Caco-2 (cell line): ENCODE results near the gene MAST4. TPM values are rescaled to one million over a fixed set of nuclear protein-coding genes. Genes with fewer than 3 reads are reported as not detected.

Source experiments
- BruUV-seq: library from RNA; stranded (reverse); fragments of 400-500 nt; replicated peaks from 2 replicates; lab custom pipeline; 2021; lab: Mats Ljungman, UMichigan
- CTCF ChIA-PET: fragments of 300-600 bp; sonication (Branson Sonifier 250); formaldehyde crosslinking; loops from one replicate; lab custom pipeline; 2022; ENCODE audit warnings: antibody characterized with exemption; lab: Charles Lee
- POLR2A ChIA-PET: fragments of 300-600 bp; sonication (Branson Sonifier 250); formaldehyde crosslinking; loops from one replicate; lab custom pipeline; 2022; ENCODE audit warnings: antibody characterized with exemption; lab: Charles Lee
- DNase-seq, 2 experiments: peaks; one replicate each; pipeline versions ENCODE4 v3.0.0 to v3.0.0-alpha.2; 2020 to 2022
- H3K27me3 ChIP-seq: replicated peaks from 2 replicates; pipeline ENCODE4 v1.6.0; 2011; ENCODE audit warnings: low read length; ENCODE audit not compliant: control insufficient read depth, insufficient read depth
- H3K36me3 ChIP-seq: 2 replicates; pipeline ENCODE4 v1.5.1; 2011; ENCODE audit warnings: low read length; ENCODE audit not compliant: control insufficient read depth, insufficient read depth
- H3K4me1 ChIP-seq: fragments of 250-450 bp; sonication (Bioruptor Pico); 2 replicates; pipeline ENCODE4 v1.5.1; 2020; ENCODE audit warnings: mild to moderate bottlenecking
- H3K4me3 ChIP-seq: 2 replicates; pipeline ENCODE4 v1.5.1; 2011; ENCODE audit warnings: low read depth, mild to moderate bottlenecking, control low read depth, low read length
- H3K9me3 ChIP-seq: fragments of 250-450 bp; sonication (Bioruptor Pico); 2 replicates; pipeline ENCODE4 v1.5.1; 2020; ENCODE audit warnings: mild to moderate bottlenecking, moderate library complexity
- H3K27ac Mint-ChIP-seq: one replicate; pipeline ENCODE4 v1.8.0; 2022; ENCODE audit warnings: mixed read lengths; ENCODE audit not compliant: unreplicated experiment
- H3K27me3 Mint-ChIP-seq: one replicate; pipeline ENCODE4 v1.8.0; 2022; ENCODE audit warnings: mixed read lengths; ENCODE audit not compliant: insufficient read depth, unreplicated experiment
- H3K36me3 Mint-ChIP-seq: one replicate; pipeline ENCODE4 v1.8.0; 2022; ENCODE audit warnings: mild to moderate bottlenecking, mixed read lengths; ENCODE audit not compliant: insufficient read depth, unreplicated experiment
- H3K4me1 Mint-ChIP-seq: one replicate; pipeline ENCODE4 v1.8.0; 2022; ENCODE audit warnings: low read depth, mixed read lengths; ENCODE audit not compliant: unreplicated experiment
- H3K4me3 Mint-ChIP-seq: one replicate; pipeline ENCODE4 v1.8.0; 2022; ENCODE audit warnings: mild to moderate bottlenecking, moderate library complexity, mixed read lengths; ENCODE audit not compliant: unreplicated experiment
- H3K9me3 Mint-ChIP-seq: one replicate; pipeline ENCODE4 v1.8.0; 2022; ENCODE audit warnings: mixed read lengths; ENCODE audit not compliant: unreplicated experiment
- intact Hi-C: fragments of 100-400 bp; cut with micrococcal nuclease; formaldehyde crosslinking; loops from one replicate; pipeline ENCODE4 v1.10.0; 2022; ENCODE audit not compliant: unreplicated experiment
- total RNA-seq: library from RNA; stranded (reverse); gene quantifications from 2 replicates; pipeline ENCODE4 v1.2.3, GENCODE V29; 2022
- TF ChIP-seq, protein P1 (sequence below), 2 experiments: fragments of 200-600 bp in 1 of 2; IDR thresholded peaks; 1 replicate in 1 of 2; 2 replicates in 1 of 2; pipeline versions ENCODE4 v1.5.1 to v1.8.0; 2011 to 2022; ENCODE audit warnings: antibody characterized with exemption in 1 of 2, control low read depth in 1 of 2, inconsistent platforms in 1 of 2, low read depth in 1 of 2, low read length in 1 of 2, mild to moderate bottlenecking in 1 of 2, moderate library complexity in 1 of 2; ENCODE audit not compliant: insufficient read depth in 1 of 2, severe bottlenecking in 1 of 2, unreplicated experiment in 1 of 2

The MAST4 gene
- total RNA-seq, 1 experiment from 2014 or later, result 17.8 TPM

GRCh38 chr5:66840511-66841013 lies 244.4 kb downstream of the MAST4 start:
- no TSS peak for BruUV-seq
- H3K36me3 Mint-ChIP-seq, result no peaks in the 10 kb centered on the region

DNA sequence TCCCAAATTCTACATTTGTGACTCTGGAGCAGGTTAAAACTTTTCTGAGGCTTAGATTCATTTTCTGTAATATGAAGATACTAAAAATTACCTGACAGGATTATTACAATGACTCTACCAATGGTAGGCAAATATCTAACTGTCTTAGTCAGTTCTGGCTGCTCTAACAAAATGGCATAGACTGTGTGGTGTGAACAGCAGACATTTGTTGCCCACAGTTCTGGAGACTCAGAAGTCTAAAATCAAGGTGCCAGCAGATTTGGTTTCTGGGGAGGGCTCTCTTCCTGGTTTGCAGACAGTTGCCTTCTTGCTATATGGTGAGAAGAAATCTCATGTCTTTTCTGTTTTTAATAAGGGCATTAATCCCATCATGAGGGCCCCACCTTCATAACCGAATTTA lies 245.1 kb downstream of the MAST4 start:
- Mint-ChIP-seq H3K36me3 (no peaks in the 10 kb centered on the region), H3K27me3 (peaks cover 4% of the 10 kb centered on the region), H3K4me1 (no peaks in the 10 kb centered on the region), H3K27ac (no peak overlapping the region), H3K9me3 (no peaks in the 10 kb centered on the region), H3K4me3 (no peak overlapping the region)
- TF ChIP-seq, protein P1, sequence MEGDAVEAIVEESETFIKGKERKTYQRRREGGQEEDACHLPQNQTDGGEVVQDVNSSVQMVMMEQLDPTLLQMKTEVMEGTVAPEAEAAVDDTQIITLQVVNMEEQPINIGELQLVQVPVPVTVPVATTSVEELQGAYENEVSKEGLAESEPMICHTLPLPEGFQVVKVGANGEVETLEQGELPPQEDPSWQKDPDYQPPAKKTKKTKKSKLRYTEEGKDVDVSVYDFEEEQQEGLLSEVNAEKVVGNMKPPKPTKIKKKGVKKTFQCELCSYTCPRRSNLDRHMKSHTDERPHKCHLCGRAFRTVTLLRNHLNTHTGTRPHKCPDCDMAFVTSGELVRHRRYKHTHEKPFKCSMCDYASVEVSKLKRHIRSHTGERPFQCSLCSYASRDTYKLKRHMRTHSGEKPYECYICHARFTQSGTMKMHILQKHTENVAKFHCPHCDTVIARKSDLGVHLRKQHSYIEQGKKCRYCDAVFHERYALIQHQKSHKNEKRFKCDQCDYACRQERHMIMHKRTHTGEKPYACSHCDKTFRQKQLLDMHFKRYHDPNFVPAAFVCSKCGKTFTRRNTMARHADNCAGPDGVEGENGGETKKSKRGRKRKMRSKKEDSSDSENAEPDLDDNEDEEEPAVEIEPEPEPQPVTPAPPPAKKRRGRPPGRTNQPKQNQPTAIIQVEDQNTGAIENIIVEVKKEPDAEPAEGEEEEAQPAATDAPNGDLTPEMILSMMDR (IDR thresholded peaks at IDR 0.05; ENCODE audit: insufficient read depth in 1 of 2, low read depth in 1 of 2, low read length in 1 of 2, severe bottlenecking in 1 of 2, unreplicated experiment in 1 of 2), result no peak
- Histone ChIP-seq H3K27me3 (no peaks in the 10 kb centered on the region), H3K36me3 (no peaks in the 10 kb centered on the region), H3K4me3 (no peak overlapping the region), H3K9me3 (no peaks in the 10 kb centered on the region), H3K4me1 (no peaks in the 10 kb centered on the region)
- ChIA-PET POLR2A (no interaction called here), CTCF (no interaction called here)
- intact Hi-C loops, result no loop called here
- no peak for DNase-seq
- no TSS peak for BruUV-seq

More at GRCh38 chr5:66840511-66841013, 244.4 kb downstream of the MAST4 start:
- H3K36me3 ChIP-seq, result no peaks in the 10 kb centered on the region
- ChIA-PET POLR2A (no interaction called here), CTCF (no interaction called here)
- no peak overlapping the region for H3K4me3 Mint-ChIP-seq
- no peak overlapping the region for H3K4me3 ChIP-seq
- no peaks in the 10 kb centered on the region for H3K4me1 Mint-ChIP-seq
- H3K27me3 Mint-ChIP-seq, result peaks cover 6% of the 10 kb centered on the region
- no peaks in the 10 kb centered on the region for H3K9me3 ChIP-seq
- H3K9me3 Mint-ChIP-seq, result no peaks in the 10 kb centered on the region
- TF ChIP-seq, protein P1 (IDR thresholded peaks at IDR 0.05; ENCODE audit: insufficient read depth in 1 of 2, low read depth in 1 of 2, low read length in 1 of 2, severe bottlenecking in 1 of 2, unreplicated experiment in 1 of 2), result no peak
- DNase-seq, result no peak
- H3K27me3 ChIP-seq, result no peaks in the 10 kb centered on the region
- H3K4me1 ChIP-seq, result no peaks in the 10 kb centered on the region
- H3K27ac Mint-ChIP-seq, result no peak overlapping the region
- intact Hi-C loops, result no loop called here

DNA sequence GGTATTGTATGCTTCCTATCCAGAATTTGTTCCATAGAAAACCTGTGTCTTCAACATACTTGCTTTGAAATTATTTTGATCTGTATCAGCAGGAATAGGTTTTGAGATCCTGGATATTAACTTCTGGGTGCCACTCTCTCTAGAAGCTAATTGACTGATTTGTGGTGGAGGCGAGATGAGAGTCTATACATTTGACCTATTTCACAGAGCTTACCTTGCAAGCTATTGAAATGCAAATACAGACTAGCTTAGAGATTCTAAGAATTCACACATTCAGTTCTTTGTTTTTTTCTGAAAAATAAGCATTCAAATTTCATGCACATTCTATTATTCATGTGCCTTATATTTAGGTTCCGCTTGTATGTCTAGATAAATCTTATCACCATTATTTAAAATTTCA lies 246.3 kb downstream of the MAST4 start:
- Histone ChIP-seq H3K4me1 (no peaks in the 10 kb centered on the region), H3K36me3 (no peaks in the 10 kb centered on the region), H3K27me3 (no peaks in the 10 kb centered on the region), H3K9me3 (no peaks in the 10 kb centered on the region), H3K4me3 (no peak overlapping the region)
- Mint-ChIP-seq H3K9me3 (no peaks in the 10 kb centered on the region), H3K4me3 (no peak overlapping the region), H3K4me1 (no peaks in the 10 kb centered on the region), H3K27me3 (peaks cover 6% of the 10 kb centered on the region), H3K36me3 (no peaks in the 10 kb centered on the region), H3K27ac (no peak overlapping the region)
- TF ChIP-seq, protein P1 (IDR thresholded peaks at IDR 0.05; ENCODE audit: insufficient read depth in 1 of 2, low read depth in 1 of 2, low read length in 1 of 2, severe bottlenecking in 1 of 2, unreplicated experiment in 1 of 2), result no peak
- DNase-seq, result no peak
- intact Hi-C loops, result no loop called here
- BruUV-seq, result no TSS peak
- ChIA-PET POLR2A (no interaction called here), CTCF (no interaction called here)
